Cerebellar cortex (tissue), 1 donor: Measurements from ENCODE around the gene AKAP8L.
"Not testable (repeated sequence)": the region's sequence is repeated elsewhere in the genome, so short reads cannot be mapped to it uniquely, and the experiment has no call there.

ENCODE experiments used
- DNase-seq: peaks from one replicate; pipeline ENCODE4 v3.0.0-alpha.2; 2015; ENCODE audit warnings: low spot score

AKAP8L gene

GRCh38 chr19:15353908-15354307, 64.9 kb downstream of the AKAP8L start:
- DNase-seq, result no peak

- DNase-seq, result not testable (repeated sequence)
Measured at GRCh38 chr19:15352535-15352934, 66.3 kb downstream of the AKAP8L start.

DNA sequence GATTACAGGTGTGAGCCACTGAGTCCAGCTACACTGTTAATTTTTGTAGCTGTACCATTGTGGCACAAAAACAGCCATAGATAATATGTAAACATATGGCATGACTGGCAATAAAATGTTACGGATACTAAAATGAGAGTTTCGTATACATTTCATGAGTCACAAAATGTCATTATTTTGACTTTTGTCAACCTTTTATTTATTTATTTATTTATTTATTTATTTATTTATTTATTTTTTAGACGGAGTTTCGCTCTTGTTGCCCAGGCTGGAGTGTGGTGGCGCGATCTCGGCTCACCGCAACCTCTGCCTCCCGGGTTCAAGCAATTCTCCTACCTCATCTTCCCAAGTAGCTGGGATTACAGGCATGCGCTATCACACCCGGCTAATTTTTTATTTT, 77.5 kb downstream of the AKAP8L start:
- DNase-seq, result not testable (repeated sequence)

GRCh38 chr19:15340086-15340485, 78.7 kb downstream of the AKAP8L start:
- no peak for DNase-seq

GRCh38 chr19:15337202-15337601, 81.6 kb downstream of the AKAP8L start:
- DNase-seq, result no peak

- not testable (repeated sequence) for DNase-seq
Measured at GRCh38 chr19:15335992-15336391, 82.8 kb downstream of the AKAP8L start.

- peak; percentile 42 for DNase-seq
Measured at GRCh38 chr19:15332311-15332996, 86.3 kb downstream of the AKAP8L start, which contains the start of gene BRD4. Gene BRD4 (minus strand): TSS chr19:15332539. CDS start chr19:15273099, 59,440 bp downstream.

- DNase-seq, result no peak
Measured at GRCh38 chr19:15331419-15332310, 87.1 kb downstream of the AKAP8L start.

GRCh38 chr19:15330801-15331418, 87.9 kb downstream of the AKAP8L start:
- no peak for DNase-seq
